ENCODE data around the gene RNU5B-1.

GRCh38 chr15:65254758-65255157 lies 49.7 kb upstream of the RNU5B-1 start:
- no peak for TF ChIP-seq EP300 (IDR thresholded peaks at IDR 0.05)
- no peak for TF ChIP-seq CTCF (IDR thresholded peaks at IDR 0.05)
- TF ChIP-seq ATOH8 (CRISPR knock-in tag; IDR thresholded peaks at IDR 0.05; ENCODE audit: low read depth) = no peak
- TF ChIP-seq MAFK (IDR thresholded peaks at IDR 0.05; ENCODE audit: partially characterized antibody) = no peak
- TF ChIP-seq ZSCAN20 (CRISPR knock-in tag; IDR thresholded peaks at IDR 0.05) = no peak
- no peak for TF ChIP-seq MYC (IDR thresholded peaks at IDR 0.05; ENCODE audit: borderline replicate concordance, low read length)
- no peak for TF ChIP-seq PHF8 (IDR thresholded peaks at IDR 0.05; ENCODE audit: borderline replicate concordance, low read depth)
